Erythroblast (primary cell): ENCODE data around the gene TENT4B.

ENCODE experiments used
- GATA1 ChIP-seq: IDR thresholded peaks from 2 replicates; pipeline ENCODE4 v1.6.1; 2011; ENCODE audit warnings: low read depth, mild to moderate bottlenecking, control low read depth, low read length, moderate library complexity
- POLR2A ChIP-seq: IDR thresholded peaks from 2 replicates; pipeline ENCODE4 v1.6.1; 2011; ENCODE audit warnings: mild to moderate bottlenecking, low read length

GRCh38 chr16:50188619-50189136 is 35.6 kb downstream of the TENT4B start:
- TF ChIP-seq POLR2A (no peak), GATA1 (no peak)
